ENCODE results near the gene SOX21. TPM values are rescaled to one million over a fixed set of nuclear protein-coding genes. Genes with fewer than 3 reads are reported as not detected.

SOX21 gene
- not detected for total RNA-seq (2021; ENCODE audit: unreplicated experiment)
- polyA plus RNA-seq (2012): not detected in 2 replicates
- Bru-seq, nascent RNA: not detected
- not detected for BruChase-seq, experiment 1, labeled RNA remaining after a 6-hour chase
- not detected for BruChase-seq, experiment 2, labeled RNA remaining after a 2-hour chase
- long read RNA-seq: 0 reads

DNA sequence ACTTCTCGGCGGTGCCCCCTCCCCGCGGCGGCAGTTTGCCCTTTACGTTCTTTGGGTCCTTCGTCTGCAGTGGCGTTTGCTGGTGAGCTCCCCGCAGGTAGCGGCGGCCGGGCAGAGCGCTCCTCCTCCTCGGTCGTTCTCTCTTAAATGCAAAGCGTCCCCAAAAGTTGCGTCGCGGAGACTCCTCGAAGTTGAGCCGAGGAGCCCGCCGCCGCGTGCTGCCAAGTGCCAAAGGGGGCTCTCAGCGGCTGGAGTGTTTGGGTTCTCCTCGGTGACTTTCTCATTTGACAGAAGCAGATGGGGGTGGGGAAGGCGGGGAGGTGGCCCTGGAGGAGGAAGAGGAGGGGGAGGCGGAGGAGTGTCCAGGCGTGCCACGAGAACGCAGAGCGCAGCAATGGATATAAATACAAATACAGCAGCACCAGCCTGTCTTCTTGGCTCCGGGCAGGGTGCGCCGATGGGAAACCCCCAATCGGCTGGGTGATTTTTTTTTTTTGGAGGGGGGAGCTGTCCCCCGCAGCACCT lies at the start of gene SOX21:
Gene SOX21, minus strand, starts transcription at position 259 of the 525 bp plus-strand sequence. CDS start 496 bp downstream, outside the sequence.
- peaks cover 18% of the 10 kb centered on the region for H3K27me3 ChIP-seq (ENCODE audit: insufficient read depth, low read length)
- POLR2A ChIA-PET: no interaction called here

More for the DNA sequence above, at the start of gene SOX21:
- Histone ChIP-seq H3K4me1 (ENCODE audit: control insufficient read depth in 1 of 2, insufficient read depth in 2 of 2, low read length in 2 of 2) (no peaks in the 10 kb centered on the region), H3K79me2 (ENCODE audit: insufficient read depth, low read length) (no peaks in the 10 kb centered on the region), H3K4me2 (ENCODE audit: low read length) (no peak within 1 kb of the TSS), H3K27ac (ENCODE audit: low read depth, low read length) (no peak within 1 kb of the TSS), H3K9ac (ENCODE audit: low read length) (no peak within 1 kb of the TSS), H3K9me3 (ENCODE audit: control insufficient read depth in 1 of 2, insufficient read depth in 1 of 2, low read depth in 1 of 2, low read length in 2 of 2) (no peaks in the 10 kb centered on the region), H2AFZ (ENCODE audit: low read depth, low read length, poor library complexity, severe bottlenecking) (no peak within 1 kb of the TSS), H3K9me2 (ENCODE audit: insufficient read depth) (no peaks in the 10 kb centered on the region), H4K20me1 (ENCODE audit: insufficient read depth) (no peaks in the 10 kb centered on the region), H3K4me3 (replicated peaks in 1 of 2; ENCODE audit: low read depth in 1 of 2, low read length in 2 of 2) (no peak within 1 kb of the TSS), H3K36me3 (ENCODE audit: control insufficient read depth in 1 of 2, insufficient read depth in 2 of 2, low read length in 2 of 2) (no peaks in the 10 kb centered on the region)
- intact Hi-C loops (cut with micrococcal nuclease): no loop called here
- TF ChIP-seq YY1 (IDR thresholded peaks at IDR 0.05; ENCODE audit: extremely low read depth, insufficient replicate concordance, low read depth, low read length) (no peak), SIN3A (IDR thresholded peaks at IDR 0.05; ENCODE audit: low read depth) (no peak), ZNF274 (IDR thresholded peaks at IDR 0.05; ENCODE audit: low read depth, low read length) (no peak), CBX3 (IDR thresholded peaks at IDR 0.05; ENCODE audit: low read depth) (no peak), JUND (IDR thresholded peaks at IDR 0.05) (no peak), POLR2AphosphoS5 (IDR thresholded peaks at IDR 0.05; ENCODE audit: low read depth, low read length) (no peak), ELF1 (IDR thresholded peaks at IDR 0.05; ENCODE audit: borderline replicate concordance, low read depth) (no peak), SRF (IDR thresholded peaks at IDR 0.05; ENCODE audit: low read depth) (no peak), SP1 (IDR thresholded peaks at IDR 0.05; ENCODE audit: low read depth) (no peak)
- TF ChIP-seq, protein P1, sequence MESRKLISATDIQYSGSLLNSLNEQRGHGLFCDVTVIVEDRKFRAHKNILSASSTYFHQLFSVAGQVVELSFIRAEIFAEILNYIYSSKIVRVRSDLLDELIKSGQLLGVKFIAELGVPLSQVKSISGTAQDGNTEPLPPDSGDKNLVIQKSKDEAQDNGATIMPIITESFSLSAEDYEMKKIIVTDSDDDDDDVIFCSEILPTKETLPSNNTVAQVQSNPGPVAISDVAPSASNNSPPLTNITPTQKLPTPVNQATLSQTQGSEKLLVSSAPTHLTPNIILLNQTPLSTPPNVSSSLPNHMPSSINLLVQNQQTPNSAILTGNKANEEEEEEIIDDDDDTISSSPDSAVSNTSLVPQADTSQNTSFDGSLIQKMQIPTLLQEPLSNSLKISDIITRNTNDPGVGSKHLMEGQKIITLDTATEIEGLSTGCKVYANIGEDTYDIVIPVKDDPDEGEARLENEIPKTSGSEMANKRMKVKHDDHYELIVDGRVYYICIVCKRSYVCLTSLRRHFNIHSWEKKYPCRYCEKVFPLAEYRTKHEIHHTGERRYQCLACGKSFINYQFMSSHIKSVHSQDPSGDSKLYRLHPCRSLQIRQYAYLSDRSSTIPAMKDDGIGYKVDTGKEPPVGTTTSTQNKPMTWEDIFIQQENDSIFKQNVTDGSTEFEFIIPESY (IDR thresholded peaks at IDR 0.05; ENCODE audit: extremely low read depth, insufficient replicate concordance, low read length): no peak
- TF ChIP-seq, protein P2, sequence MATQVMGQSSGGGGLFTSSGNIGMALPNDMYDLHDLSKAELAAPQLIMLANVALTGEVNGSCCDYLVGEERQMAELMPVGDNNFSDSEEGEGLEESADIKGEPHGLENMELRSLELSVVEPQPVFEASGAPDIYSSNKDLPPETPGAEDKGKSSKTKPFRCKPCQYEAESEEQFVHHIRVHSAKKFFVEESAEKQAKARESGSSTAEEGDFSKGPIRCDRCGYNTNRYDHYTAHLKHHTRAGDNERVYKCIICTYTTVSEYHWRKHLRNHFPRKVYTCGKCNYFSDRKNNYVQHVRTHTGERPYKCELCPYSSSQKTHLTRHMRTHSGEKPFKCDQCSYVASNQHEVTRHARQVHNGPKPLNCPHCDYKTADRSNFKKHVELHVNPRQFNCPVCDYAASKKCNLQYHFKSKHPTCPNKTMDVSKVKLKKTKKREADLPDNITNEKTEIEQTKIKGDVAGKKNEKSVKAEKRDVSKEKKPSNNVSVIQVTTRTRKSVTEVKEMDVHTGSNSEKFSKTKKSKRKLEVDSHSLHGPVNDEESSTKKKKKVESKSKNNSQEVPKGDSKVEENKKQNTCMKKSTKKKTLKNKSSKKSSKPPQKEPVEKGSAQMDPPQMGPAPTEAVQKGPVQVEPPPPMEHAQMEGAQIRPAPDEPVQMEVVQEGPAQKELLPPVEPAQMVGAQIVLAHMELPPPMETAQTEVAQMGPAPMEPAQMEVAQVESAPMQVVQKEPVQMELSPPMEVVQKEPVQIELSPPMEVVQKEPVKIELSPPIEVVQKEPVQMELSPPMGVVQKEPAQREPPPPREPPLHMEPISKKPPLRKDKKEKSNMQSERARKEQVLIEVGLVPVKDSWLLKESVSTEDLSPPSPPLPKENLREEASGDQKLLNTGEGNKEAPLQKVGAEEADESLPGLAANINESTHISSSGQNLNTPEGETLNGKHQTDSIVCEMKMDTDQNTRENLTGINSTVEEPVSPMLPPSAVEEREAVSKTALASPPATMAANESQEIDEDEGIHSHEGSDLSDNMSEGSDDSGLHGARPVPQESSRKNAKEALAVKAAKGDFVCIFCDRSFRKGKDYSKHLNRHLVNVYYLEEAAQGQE (IDR thresholded peaks at IDR 0.05; ENCODE audit: low read depth): no peak
- TF ChIP-seq, protein P3, sequence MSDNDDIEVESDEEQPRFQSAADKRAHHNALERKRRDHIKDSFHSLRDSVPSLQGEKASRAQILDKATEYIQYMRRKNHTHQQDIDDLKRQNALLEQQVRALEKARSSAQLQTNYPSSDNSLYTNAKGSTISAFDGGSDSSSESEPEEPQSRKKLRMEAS (IDR thresholded peaks at IDR 0.05): no peak
- no TSS peak for BruUV-seq (replicated peaks)
- ATAC-seq (no peak), DNase-seq (ENCODE audit: low read depth, low spot score) (no peak)
- CTCF ChIA-PET: no interaction called here
- RAD21 ChIA-PET (ENCODE audit: low non-redundant PET in 1 of 2, low total read pairs in 2 of 2, uncharacterized antibody in 2 of 2, unreplicated experiment in 2 of 2): no interaction called here

Measured in HCT116 (cell line).